ENCODE results near the gene CEACAM19. TPM values are rescaled to one million over a fixed set of nuclear protein-coding genes. Genes with fewer than 3 reads are reported as not detected.

Gene CEACAM19
- total RNA-seq, 4 donors from 2014 or later = 0.78 to 5.5 (median 3.8) TPM

DNA sequence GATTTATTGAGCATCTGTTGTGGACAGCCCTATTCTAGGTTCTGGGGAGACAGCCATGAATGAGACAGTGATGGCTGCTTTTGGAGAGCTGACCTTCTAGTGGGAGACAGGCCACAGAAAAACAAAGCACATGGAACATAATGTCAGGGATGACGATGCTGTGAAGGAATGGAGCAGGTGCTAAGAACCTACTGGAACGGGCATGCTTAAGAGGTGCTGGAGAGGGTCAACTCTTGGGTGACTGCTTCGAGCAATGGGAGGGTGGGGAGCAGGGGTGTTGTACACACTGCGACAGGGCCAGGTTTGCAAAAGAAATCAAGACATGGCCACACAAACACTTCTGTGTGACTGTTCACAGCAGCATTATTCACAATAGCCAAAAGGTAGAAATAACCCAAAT is 15.6 kb downstream of the CEACAM19 start:
- TF ChIP-seq, protein P1, sequence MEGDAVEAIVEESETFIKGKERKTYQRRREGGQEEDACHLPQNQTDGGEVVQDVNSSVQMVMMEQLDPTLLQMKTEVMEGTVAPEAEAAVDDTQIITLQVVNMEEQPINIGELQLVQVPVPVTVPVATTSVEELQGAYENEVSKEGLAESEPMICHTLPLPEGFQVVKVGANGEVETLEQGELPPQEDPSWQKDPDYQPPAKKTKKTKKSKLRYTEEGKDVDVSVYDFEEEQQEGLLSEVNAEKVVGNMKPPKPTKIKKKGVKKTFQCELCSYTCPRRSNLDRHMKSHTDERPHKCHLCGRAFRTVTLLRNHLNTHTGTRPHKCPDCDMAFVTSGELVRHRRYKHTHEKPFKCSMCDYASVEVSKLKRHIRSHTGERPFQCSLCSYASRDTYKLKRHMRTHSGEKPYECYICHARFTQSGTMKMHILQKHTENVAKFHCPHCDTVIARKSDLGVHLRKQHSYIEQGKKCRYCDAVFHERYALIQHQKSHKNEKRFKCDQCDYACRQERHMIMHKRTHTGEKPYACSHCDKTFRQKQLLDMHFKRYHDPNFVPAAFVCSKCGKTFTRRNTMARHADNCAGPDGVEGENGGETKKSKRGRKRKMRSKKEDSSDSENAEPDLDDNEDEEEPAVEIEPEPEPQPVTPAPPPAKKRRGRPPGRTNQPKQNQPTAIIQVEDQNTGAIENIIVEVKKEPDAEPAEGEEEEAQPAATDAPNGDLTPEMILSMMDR (IDR thresholded peaks at IDR 0.05) = no peak
- no peak for TF ChIP-seq POLR2A (IDR thresholded peaks at IDR 0.05)
- intact Hi-C loops (cut with DNase I) = loop anchor here (5.0 kb wide), 1 partner anchor 80 kb away; no protein-coding TSS in a partner anchor
- Histone ChIP-seq H3K4me3 (replicated peaks in 1 of 3) (no peak overlapping the region), H3K4me1 (peaks cover 16 to 50% of the 10 kb centered on the region in 2 donors), H3K36me3 (no peaks in the 10 kb centered on the region), H3K9me3 (no peaks in the 10 kb centered on the region), H3K27ac (peak overlapping the region in 2 of 3 donors; percentile 43 to 52), H3K27me3 (no peaks in the 10 kb centered on the region)
- WGBS, 2 donors = 40 to 41% methylated on average over 4 of the region's 4 CpGs
- DNase-seq = peak; percentile 66 to 70

DNA sequence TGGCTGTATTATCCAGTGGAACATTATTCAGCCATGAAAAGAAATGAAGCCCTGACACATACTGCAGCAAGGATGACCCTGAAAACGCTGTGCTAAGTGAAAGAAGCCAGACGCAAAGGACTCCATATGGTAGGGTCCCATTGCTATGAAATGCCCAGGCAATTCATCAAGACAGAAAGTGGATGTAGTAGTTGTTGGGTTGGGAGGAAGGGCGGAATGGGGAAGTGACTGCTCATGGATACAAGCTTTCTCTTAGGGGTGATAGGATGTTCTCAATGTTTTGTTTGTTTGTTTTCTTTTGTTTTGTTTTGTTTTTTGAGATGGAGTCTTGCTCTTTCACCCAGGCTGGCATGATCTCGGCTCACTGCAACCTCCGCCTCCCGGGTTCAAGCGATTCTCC is 16.6 kb downstream of the CEACAM19 start:
- Histone ChIP-seq H3K9me3 (no peaks in the 10 kb centered on the region), H3K27me3 (no peaks in the 10 kb centered on the region), H3K27ac (no peak overlapping the region), H3K4me1 (peaks cover 22 to 60% of the 10 kb centered on the region in 2 donors), H3K4me3 (replicated peaks in 1 of 3) (no peak overlapping the region), H3K36me3 (no peaks in the 10 kb centered on the region)
- 86 to 91% methylated on average over 7 of the region's 7 CpGs for WGBS, 2 donors
- DNase-seq = no peak
- no peak for TF ChIP-seq POLR2A (IDR thresholded peaks at IDR 0.05)
- TF ChIP-seq, protein P1 (IDR thresholded peaks at IDR 0.05) = no peak
- intact Hi-C loops (cut with DNase I) = loop anchor here (5.0 kb wide), 1 partner anchor 79 kb away; no protein-coding TSS in a partner anchor

DNA sequence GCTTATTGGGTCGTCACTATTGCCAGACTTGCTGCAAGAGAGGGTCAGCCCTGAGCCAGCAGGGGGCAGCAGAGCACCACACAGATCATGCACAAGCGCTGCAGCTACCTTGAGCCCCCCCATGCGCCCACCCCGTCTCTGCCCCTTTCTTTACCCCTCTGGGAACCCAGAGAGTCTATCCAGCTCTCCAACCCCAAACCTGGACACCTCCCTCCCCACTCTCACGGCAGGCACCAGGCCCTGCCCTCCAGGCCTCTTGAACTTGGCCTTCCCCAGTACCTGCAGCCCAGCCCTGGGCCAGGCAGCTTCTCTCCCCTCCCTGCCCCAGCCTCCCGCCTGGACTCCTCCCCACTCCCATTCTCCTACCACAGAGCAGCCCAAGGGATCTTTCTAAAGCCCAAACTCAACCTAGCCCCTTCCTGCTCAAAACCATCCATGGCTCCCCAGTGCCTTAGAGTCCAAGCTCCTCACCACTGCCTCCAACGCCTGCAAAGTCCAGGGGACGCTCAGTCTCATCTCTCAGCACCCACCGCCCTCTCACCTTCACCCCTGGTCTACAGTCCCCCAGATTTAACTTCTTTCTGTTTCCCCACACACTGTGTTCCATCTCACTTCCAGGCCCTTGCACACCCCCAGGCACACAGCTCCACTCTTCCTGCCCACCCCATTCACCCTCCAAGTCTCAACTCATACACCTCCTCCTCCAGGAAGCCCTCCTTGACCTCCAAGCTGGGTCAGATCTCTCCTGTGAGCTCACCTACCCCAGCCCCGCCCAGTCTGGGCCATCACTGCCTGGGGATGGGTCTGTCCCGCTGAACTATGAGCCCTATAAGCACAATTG is 18.2 kb downstream of the CEACAM19 start:
- no peaks in the 10 kb centered on the region for H3K9me3 ChIP-seq
- peak overlapping the region in 2 of 3 donors; percentile 47 to 64 for H3K27ac ChIP-seq
- peaks cover 22 to 61% of the 10 kb centered on the region in 2 donors for H3K4me1 ChIP-seq
- WGBS, 2 donors = 43 to 46% methylated on average over 10 to 11 of the region's 11 CpGs
- DNase-seq = peak; percentile 82 to 85
- H3K4me3 ChIP-seq (replicated peaks in 1 of 3) = no peak overlapping the region
- H3K36me3 ChIP-seq = no peaks in the 10 kb centered on the region
- intact Hi-C loops (cut with DNase I) = loop anchor here (5.0 kb wide), 1 partner anchor 78 kb away; no protein-coding TSS in a partner anchor
- TF ChIP-seq POLR2A (IDR thresholded peaks at IDR 0.05) = no peak
- TF ChIP-seq, protein P1 (IDR thresholded peaks at IDR 0.05) = peak; percentile 73 to 97 (median 90)
- no peaks in the 10 kb centered on the region for H3K27me3 ChIP-seq

DNA sequence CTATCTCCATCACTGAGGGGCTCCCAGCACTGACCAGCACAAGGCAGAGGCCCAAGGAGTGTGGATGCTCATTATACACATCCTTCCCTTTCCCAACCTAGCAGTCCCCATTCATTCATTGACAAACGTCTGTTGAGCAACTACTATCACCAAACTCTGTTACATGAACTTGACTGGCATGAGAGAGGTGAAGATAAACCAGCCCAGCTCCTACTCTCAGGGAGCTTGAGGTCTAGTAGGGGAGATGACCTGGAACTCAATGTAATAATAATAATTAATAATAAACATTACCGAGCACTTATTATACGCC is 18.8 kb downstream of the CEACAM19 start:
- H3K27ac ChIP-seq = peak overlapping the region in 1 of 3 donors; percentile 64
- intact Hi-C loops (cut with DNase I) = no loop called here

More for the DNA sequence above, 18.8 kb downstream of the CEACAM19 start:
- Histone ChIP-seq H3K27me3 (no peaks in the 10 kb centered on the region), H3K4me1 (peaks cover 22 to 58% of the 10 kb centered on the region in 2 donors), H3K9me3 (no peaks in the 10 kb centered on the region), H3K4me3 (replicated peaks in 1 of 3) (no peak overlapping the region), H3K36me3 (no peaks in the 10 kb centered on the region)
- TF ChIP-seq POLR2A (IDR thresholded peaks at IDR 0.05) = no peak
- TF ChIP-seq, protein P1 (IDR thresholded peaks at IDR 0.05) = no peak
- no peak for DNase-seq
- 95 to 97% methylated on average over 3 of the region's 3 CpGs for WGBS, 2 donors
